Measurements from ENCODE around the gene C6orf89.

DNA sequence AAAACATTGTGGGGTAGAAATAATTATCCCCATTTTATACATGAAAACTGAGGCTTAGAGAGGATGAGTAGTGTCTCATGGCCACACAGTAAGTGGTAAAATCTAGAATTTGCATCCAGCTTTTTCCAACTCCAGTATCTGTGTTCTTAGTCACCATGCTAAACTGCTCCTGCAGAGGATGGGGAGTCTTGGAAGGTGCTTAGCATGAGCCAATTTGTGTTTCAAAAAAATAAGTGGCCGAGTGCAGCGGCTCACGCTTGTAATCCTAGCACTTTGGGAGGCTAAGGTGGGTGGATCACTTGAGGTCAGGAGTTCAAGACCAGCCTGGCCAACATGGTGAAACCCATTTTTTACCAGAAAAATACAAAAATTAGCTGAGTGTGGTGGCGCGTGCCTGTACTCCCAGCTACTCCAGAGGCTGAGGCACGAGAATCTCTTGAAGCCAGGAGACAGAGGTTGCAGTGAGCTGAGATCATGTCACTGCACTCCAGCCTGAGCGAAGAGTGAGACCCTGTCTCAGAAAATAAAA is 2.4 kb downstream of the C6orf89 start:
- TF ChIP-seq CTCF (IDR thresholded peaks at IDR 0.05) (no peak), POLR2A (IDR thresholded peaks at IDR 0.05) (no peak)

Measured in suprapubic skin (tissue), 3 donors.